OCI-LY3 (cell line): ENCODE measurements around the gene IFI16.

ENCODE experiments used
- H2AFZ ChIP-seq: fragments of 200-600, 300-600 bp; shearing (Covaris generic); 2 replicates; pipeline ENCODE4 v1.6.0; 2014; ENCODE audit warnings: antibody characterized with exemption, low read depth, low read length
- H3K27ac ChIP-seq: fragments of 200-600, 300-600 bp; sonication (generic); 2 replicates; pipeline ENCODE4 v1.5.1; 2014; ENCODE audit warnings: mild to moderate bottlenecking, low read length, moderate library complexity, mixed read lengths
- H3K27me3 ChIP-seq: fragments of 200-600, 300-600 bp; sonication (generic); 2 replicates; pipeline ENCODE4 v1.6.1; 2014; ENCODE audit warnings: low read depth, low read length, mixed read lengths
- H3K36me3 ChIP-seq: fragments of 200-600, 300-600 bp; sonication (generic); replicated peaks from 2 replicates; pipeline ENCODE3; 2014; ENCODE audit warnings: low read depth, low read length, mixed read lengths
- H3K4me1 ChIP-seq: fragments of 300-600, 200-600 bp; sonication (generic); 2 replicates; pipeline ENCODE4 v1.6.1; 2014; ENCODE audit warnings: low read length, mixed read lengths
- H3K4me2 ChIP-seq: fragments of 200-600, 300-600 bp; sonication (generic); 2 replicates; pipeline ENCODE4 v1.6.1; 2014; ENCODE audit warnings: low read length, mixed read lengths
- H3K4me3 ChIP-seq: fragments of 300-600, 200-600 bp; sonication (generic); 2 replicates; pipeline ENCODE4 v1.5.1; 2014; ENCODE audit warnings: antibody characterized with exemption, mild to moderate bottlenecking, low read length, moderate library complexity
- H3K79me2 ChIP-seq: fragments of 300-600, 200-600 bp; shearing (Covaris generic); 2 replicates; pipeline ENCODE4 v1.6.1; 2014; ENCODE audit warnings: mild to moderate bottlenecking, low read length, mixed read lengths
- H3K9ac ChIP-seq: fragments of 300-600, 200-600 bp; shearing (Covaris generic); 2 replicates; pipeline ENCODE4 v1.6.0; 2014; ENCODE audit warnings: mild to moderate bottlenecking, low read length, moderate library complexity
- H3K9me3 ChIP-seq: fragments of 200-600, 300-600 bp; shearing (Covaris generic); 2 replicates; pipeline ENCODE4 v1.6.1; 2014; ENCODE audit warnings: low read length, mixed read lengths; ENCODE audit not compliant: insufficient read depth
- H4K20me1 ChIP-seq: fragments of 200-600, 300-600 bp; sonication (generic); 2 replicates; pipeline ENCODE4 v1.6.1; 2016; ENCODE audit warnings: low read length, mixed read lengths; ENCODE audit not compliant: insufficient read depth
- EZH2phosphoT487 ChIP-seq: fragments of 200-600 bp; shearing (Covaris generic); IDR thresholded peaks from 2 replicates; pipeline ENCODE4 v1.6.1; 2018; ENCODE audit warnings: antibody characterized with exemption, mixed run types, low read depth
- TF ChIP-seq, protein P1 (sequence below): fragments of 200-600, 300-600 bp; sonication (generic); IDR thresholded peaks from 2 replicates; pipeline ENCODE4 v1.5.1; 2014; ENCODE audit warnings: antibody characterized with exemption, low read length, low read depth

Gene IFI16

DNA sequence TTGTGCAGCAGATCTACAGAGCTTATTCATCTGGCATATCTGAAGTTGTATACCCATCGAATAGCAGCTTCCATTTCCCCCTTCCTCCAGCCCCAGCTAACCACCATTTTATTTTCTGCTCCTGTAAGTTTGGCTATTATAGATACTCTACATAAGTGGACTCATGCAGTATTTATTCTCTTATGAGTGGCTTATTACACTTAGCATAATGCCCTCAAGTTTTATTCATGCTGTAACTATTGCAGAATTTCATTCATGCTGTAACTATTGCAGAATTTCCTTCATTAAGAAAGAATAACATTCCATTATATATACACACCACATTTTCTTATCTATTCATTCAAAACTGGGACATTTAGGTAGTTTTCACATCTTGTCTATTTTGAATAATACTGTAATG, 30.5 kb upstream of the IFI16 start:
- Histone ChIP-seq H3K36me3 (no peaks in the 10 kb centered on the region), H3K79me2 (no peaks in the 10 kb centered on the region), H3K9me3 (peaks cover 14% of the 10 kb centered on the region; the same call in 1 of the 2 replicates), H3K9ac (no peak overlapping the region; the same call in 1 of the 2 replicates), H4K20me1 (no peaks in the 10 kb centered on the region), H3K4me3 (peak overlapping the region; percentile 19), H3K27me3 (no peaks in the 10 kb centered on the region), H2AFZ (peak overlapping the region; percentile 78; the same call in 1 of the 2 replicates), H3K27ac (peak overlapping the region; percentile 63), H3K4me1 (peaks cover 28% of the 10 kb centered on the region), H3K4me2 (peak overlapping the region; percentile 67)
- no peak for TF ChIP-seq EZH2phosphoT487
- TF ChIP-seq, protein P1, sequence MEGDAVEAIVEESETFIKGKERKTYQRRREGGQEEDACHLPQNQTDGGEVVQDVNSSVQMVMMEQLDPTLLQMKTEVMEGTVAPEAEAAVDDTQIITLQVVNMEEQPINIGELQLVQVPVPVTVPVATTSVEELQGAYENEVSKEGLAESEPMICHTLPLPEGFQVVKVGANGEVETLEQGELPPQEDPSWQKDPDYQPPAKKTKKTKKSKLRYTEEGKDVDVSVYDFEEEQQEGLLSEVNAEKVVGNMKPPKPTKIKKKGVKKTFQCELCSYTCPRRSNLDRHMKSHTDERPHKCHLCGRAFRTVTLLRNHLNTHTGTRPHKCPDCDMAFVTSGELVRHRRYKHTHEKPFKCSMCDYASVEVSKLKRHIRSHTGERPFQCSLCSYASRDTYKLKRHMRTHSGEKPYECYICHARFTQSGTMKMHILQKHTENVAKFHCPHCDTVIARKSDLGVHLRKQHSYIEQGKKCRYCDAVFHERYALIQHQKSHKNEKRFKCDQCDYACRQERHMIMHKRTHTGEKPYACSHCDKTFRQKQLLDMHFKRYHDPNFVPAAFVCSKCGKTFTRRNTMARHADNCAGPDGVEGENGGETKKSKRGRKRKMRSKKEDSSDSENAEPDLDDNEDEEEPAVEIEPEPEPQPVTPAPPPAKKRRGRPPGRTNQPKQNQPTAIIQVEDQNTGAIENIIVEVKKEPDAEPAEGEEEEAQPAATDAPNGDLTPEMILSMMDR, result no peak

DNA sequence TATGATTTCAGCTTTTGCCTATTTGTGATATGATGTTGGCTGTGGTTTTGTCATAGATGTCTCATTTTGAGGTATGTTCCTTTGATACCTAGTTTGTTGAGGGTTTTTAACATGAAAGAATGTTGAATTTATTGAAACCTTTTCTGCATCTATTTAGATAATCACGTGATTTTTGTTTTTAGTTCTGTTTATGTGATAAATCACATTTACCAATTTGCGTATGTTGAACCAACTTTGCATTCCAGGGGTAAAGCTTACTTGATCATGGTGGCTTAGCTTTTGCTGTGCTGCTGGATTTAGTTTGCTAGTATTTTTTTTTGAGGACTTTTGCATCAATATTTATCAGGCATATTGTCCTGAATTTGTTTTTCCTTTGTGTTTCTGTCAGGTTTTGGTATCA, 26.5 kb upstream of the IFI16 start:
- TF ChIP-seq, protein P1, result no peak
- no peak for TF ChIP-seq EZH2phosphoT487

DNA sequence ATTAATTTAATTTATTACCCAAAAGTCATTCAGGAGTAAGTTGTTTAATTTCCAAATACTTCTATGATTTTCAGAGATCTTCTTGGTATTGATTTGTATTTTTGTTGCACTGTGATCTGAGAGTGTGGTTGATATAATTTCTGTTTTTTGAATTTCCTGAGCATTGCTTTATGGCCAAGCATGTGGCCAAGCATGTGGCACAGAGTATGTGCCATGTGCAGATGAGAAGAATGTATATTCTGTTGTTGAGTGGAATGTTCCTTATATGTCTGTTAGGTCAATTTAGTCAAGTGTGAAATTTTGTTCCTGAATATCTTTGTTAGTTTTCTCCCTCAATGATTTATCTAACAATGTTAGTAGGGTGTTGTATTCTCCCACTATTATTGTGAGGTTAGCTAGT, 25.3 kb upstream of the IFI16 start:
- peaks cover 14% of the 10 kb centered on the region; the same call in 1 of the 2 replicates for H3K9me3 ChIP-seq
- H3K36me3 ChIP-seq, result no peaks in the 10 kb centered on the region
- H3K27me3 ChIP-seq, result no peaks in the 10 kb centered on the region
- no peak overlapping the region for H3K9ac ChIP-seq
- no peaks in the 10 kb centered on the region for H4K20me1 ChIP-seq
- no peak overlapping the region for H3K4me3 ChIP-seq
- no peak overlapping the region for H3K4me2 ChIP-seq
- H3K4me1 ChIP-seq, result peaks cover 16% of the 10 kb centered on the region
- H3K27ac ChIP-seq, result no peak overlapping the region
- H3K79me2 ChIP-seq, result no peaks in the 10 kb centered on the region
- TF ChIP-seq, protein P1, result no peak
- TF ChIP-seq EZH2phosphoT487, result no peak
- no peak overlapping the region for H2AFZ ChIP-seq

More for the DNA sequence above, 26.5 kb upstream of the IFI16 start:
- no peaks in the 10 kb centered on the region for H3K79me2 ChIP-seq
- H4K20me1 ChIP-seq, result no peaks in the 10 kb centered on the region
- no peak overlapping the region for H3K4me2 ChIP-seq
- peaks cover 28% of the 10 kb centered on the region for H3K4me1 ChIP-seq
- H2AFZ ChIP-seq, result no peak overlapping the region
- no peaks in the 10 kb centered on the region for H3K27me3 ChIP-seq
- H3K4me3 ChIP-seq, result no peak overlapping the region
- H3K27ac ChIP-seq, result no peak overlapping the region
- no peak overlapping the region for H3K9ac ChIP-seq
- H3K36me3 ChIP-seq, result no peaks in the 10 kb centered on the region
- H3K9me3 ChIP-seq, result peaks cover 14% of the 10 kb centered on the region; the same call in 1 of the 2 replicates

DNA sequence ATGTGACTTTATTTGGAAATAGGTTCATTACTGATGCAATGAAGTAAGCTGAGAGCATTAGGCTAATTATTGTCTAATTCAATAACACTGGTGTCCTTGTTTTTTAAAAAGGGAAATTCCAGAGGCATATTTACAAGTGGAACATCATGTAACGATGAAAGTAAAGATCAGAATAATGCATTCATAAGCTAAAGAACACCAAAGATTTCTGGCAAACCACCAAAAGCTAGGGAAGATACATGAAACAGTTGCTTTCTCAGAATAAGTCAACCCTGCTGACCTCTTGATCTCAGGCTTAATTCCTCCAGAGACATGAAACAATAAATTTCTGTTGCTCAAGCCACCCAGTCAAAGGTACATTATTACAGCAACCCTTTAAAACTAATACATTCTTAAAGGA, 20.3 kb upstream of the IFI16 start:
- H3K27ac ChIP-seq, result no peak overlapping the region
- no peaks in the 10 kb centered on the region for H3K4me1 ChIP-seq
- no peak overlapping the region for H2AFZ ChIP-seq
- no peaks in the 10 kb centered on the region for H3K79me2 ChIP-seq
- no peak overlapping the region for H3K9ac ChIP-seq
- no peaks in the 10 kb centered on the region for H4K20me1 ChIP-seq
- peaks cover 6% of the 10 kb centered on the region; the same call in 1 of the 2 replicates for H3K9me3 ChIP-seq
- no peak overlapping the region for H3K4me3 ChIP-seq
- no peak overlapping the region for H3K4me2 ChIP-seq
- TF ChIP-seq, protein P1, result no peak
- no peak for TF ChIP-seq EZH2phosphoT487
- H3K36me3 ChIP-seq, result no peaks in the 10 kb centered on the region
- H3K27me3 ChIP-seq, result no peaks in the 10 kb centered on the region
